Neural cell (in vitro differentiated cells): ENCODE measurements around the gene HRK. TPM values are rescaled to one million over a fixed set of nuclear protein-coding genes. Genes with fewer than 3 reads are reported as not detected.

Experiments used
- H2AFZ ChIP-seq: fragments of 200-600, 300-800 bp; sonication (generic), shearing (Covaris generic); 2 replicates; pipeline ENCODE4 v1.6.0; 2014; ENCODE audit warnings: low read depth, mild to moderate bottlenecking, antibody characterized with exemption, low read length, moderate library complexity
- H3F3A ChIP-seq: fragments of 200-600 bp; shearing (Covaris generic); 2 replicates; pipeline ENCODE4 v1.6.1; 2016; ENCODE audit warnings: mild to moderate bottlenecking, moderate library complexity, mixed read lengths, antibody characterized with exemption, low read length; ENCODE audit not compliant: insufficient read depth, poor library complexity, severe bottlenecking
- H3K27ac ChIP-seq: fragments of 200-600, 300-800 bp; sonication (generic), shearing (Covaris generic); 2 replicates; pipeline ENCODE4 v1.5.1; 2014; ENCODE audit warnings: mild to moderate bottlenecking, low read length, moderate library complexity
- H3K27me3 ChIP-seq: fragments of 300-800, 200-600 bp; sonication (generic), shearing (Covaris generic); 2 replicates; pipeline ENCODE4 v1.6.0; 2014; ENCODE audit warnings: mild to moderate bottlenecking, low read depth, low read length, moderate library complexity; ENCODE audit not compliant: insufficient read depth
- H3K36me3 ChIP-seq: fragments of 300-800, 200-600 bp; sonication (generic), shearing (Covaris generic); 2 replicates; pipeline ENCODE4 v1.5.1; 2014; ENCODE audit warnings: mild to moderate bottlenecking, antibody characterized with exemption, low read length, moderate library complexity; ENCODE audit not compliant: insufficient read depth
- H3K4me2 ChIP-seq: fragments of 300-800, 200-600 bp; sonication (generic), shearing (Covaris generic); 2 replicates; pipeline ENCODE4 v1.6.0; 2014; ENCODE audit warnings: mild to moderate bottlenecking, low read length
- H3K4me3 ChIP-seq: fragments of 300-800, 200-600 bp; sonication (generic), shearing (Covaris generic); 2 replicates; pipeline ENCODE4 v1.5.1; 2014; ENCODE audit warnings: mild to moderate bottlenecking, low read length, moderate library complexity
- H3K79me2 ChIP-seq: fragments of 200-600 bp; shearing (Covaris generic); replicated peaks from 2 replicates; pipeline ENCODE4 v1.6.0; 2014; ENCODE audit warnings: mild to moderate bottlenecking, low read length, moderate library complexity; ENCODE audit not compliant: insufficient read depth
- H3K9ac ChIP-seq: fragments of 300-800, 200-600 bp; sonication (generic), shearing (Covaris generic); 2 replicates; pipeline ENCODE4 v1.6.1; 2016; ENCODE audit warnings: mild to moderate bottlenecking, low read length, mixed read lengths
- H3K9me2 ChIP-seq: fragments of 200-600 bp; shearing (Covaris generic); 2 replicates; pipeline ENCODE4 v1.6.1; 2016; ENCODE audit warnings: mild to moderate bottlenecking, low read length, mixed read lengths; ENCODE audit not compliant: insufficient read depth
- H3K9me3 ChIP-seq: fragments of 200-600, 300-800 bp; sonication (generic), shearing (Covaris generic); 2 replicates; pipeline ENCODE4 v1.6.1; 2016; ENCODE audit warnings: mild to moderate bottlenecking, mixed run types, low read length, moderate library complexity, mixed read lengths
- H4K20me1 ChIP-seq: fragments of 200-600 bp; shearing (Covaris generic); 2 replicates; pipeline ENCODE4 v1.6.1; 2016; ENCODE audit warnings: mild to moderate bottlenecking, mixed run types; ENCODE audit not compliant: insufficient read depth
- EP300 ChIP-seq: fragments of 450-650 bp; conservative IDR thresholded peaks from 2 replicates; pipeline ENCODE4 v1.6.1; 2014; ENCODE audit warnings: antibody characterized with exemption, mild to moderate bottlenecking, moderate library complexity; ENCODE audit not compliant: poor library complexity, severe bottlenecking
- EZH2 ChIP-seq: fragments of 200-600, 300-800 bp; shearing (Covaris generic), sonication (generic); IDR thresholded peaks from 2 replicates; pipeline ENCODE4 v1.6.1; 2014; ENCODE audit warnings: antibody characterized with exemption, low read length, borderline replicate concordance, mild to moderate bottlenecking; ENCODE audit not compliant: insufficient read depth, poor library complexity, severe bottlenecking
- MXI1 ChIP-seq: fragments of 450-650 bp; conservative IDR thresholded peaks from 2 replicates; pipeline ENCODE4 v1.6.1; 2014; ENCODE audit warnings: antibody characterized with exemption, mild to moderate bottlenecking; ENCODE audit not compliant: poor library complexity, severe bottlenecking
- POLR2AphosphoS5 ChIP-seq: IDR thresholded peaks from 2 replicates; pipeline ENCODE4 v1.6.1; 2012
- RAD21 ChIP-seq: fragments of 450-650 bp; conservative IDR thresholded peaks from 2 replicates; pipeline ENCODE4 v1.6.1; 2014; ENCODE audit warnings: antibody characterized with exemption, mild to moderate bottlenecking, moderate library complexity
- SMC3 ChIP-seq: fragments of 450-650 bp; conservative IDR thresholded peaks from 2 replicates; pipeline ENCODE4 v1.6.1; 2014; ENCODE audit warnings: antibody characterized with exemption, mild to moderate bottlenecking, moderate library complexity; ENCODE audit not compliant: poor library complexity
- TAF1 ChIP-seq: IDR thresholded peaks from 2 replicates; pipeline ENCODE4 v1.6.1; 2012; ENCODE audit warnings: low read depth
- polyA plus RNA-seq: library from polyadenylated mRNA; depleted of rRNA; stranded (reverse); fragments of >200 nt; gene quantifications from 2 replicates; pipeline ENCODE4 v1.2.3, GENCODE V29; 2014
- TF ChIP-seq, protein P1 (sequence below): fragments of 450-650 bp; IDR thresholded peaks from 2 replicates; pipeline ENCODE4 v1.5.1; 2014; ENCODE audit warnings: antibody characterized with exemption, mild to moderate bottlenecking, moderate library complexity; ENCODE audit not compliant: poor library complexity, severe bottlenecking
- TF ChIP-seq, protein P2 (sequence below): IDR thresholded peaks from 2 replicates; pipeline ENCODE4 v1.6.1; 2012; ENCODE audit warnings: borderline replicate concordance

The HRK gene
- polyA plus RNA-seq, 1 donor from 2014 or later, result 1.4 TPM

- H4K20me1 ChIP-seq, result no peaks in the 10 kb centered on the region
- TF ChIP-seq POLR2AphosphoS5 (no peak), EZH2 (no peak), RAD21 (no peak), MXI1 (no peak), TAF1 (no peak), SMC3 (no peak), EP300 (no peak)
- TF ChIP-seq, protein P1, sequence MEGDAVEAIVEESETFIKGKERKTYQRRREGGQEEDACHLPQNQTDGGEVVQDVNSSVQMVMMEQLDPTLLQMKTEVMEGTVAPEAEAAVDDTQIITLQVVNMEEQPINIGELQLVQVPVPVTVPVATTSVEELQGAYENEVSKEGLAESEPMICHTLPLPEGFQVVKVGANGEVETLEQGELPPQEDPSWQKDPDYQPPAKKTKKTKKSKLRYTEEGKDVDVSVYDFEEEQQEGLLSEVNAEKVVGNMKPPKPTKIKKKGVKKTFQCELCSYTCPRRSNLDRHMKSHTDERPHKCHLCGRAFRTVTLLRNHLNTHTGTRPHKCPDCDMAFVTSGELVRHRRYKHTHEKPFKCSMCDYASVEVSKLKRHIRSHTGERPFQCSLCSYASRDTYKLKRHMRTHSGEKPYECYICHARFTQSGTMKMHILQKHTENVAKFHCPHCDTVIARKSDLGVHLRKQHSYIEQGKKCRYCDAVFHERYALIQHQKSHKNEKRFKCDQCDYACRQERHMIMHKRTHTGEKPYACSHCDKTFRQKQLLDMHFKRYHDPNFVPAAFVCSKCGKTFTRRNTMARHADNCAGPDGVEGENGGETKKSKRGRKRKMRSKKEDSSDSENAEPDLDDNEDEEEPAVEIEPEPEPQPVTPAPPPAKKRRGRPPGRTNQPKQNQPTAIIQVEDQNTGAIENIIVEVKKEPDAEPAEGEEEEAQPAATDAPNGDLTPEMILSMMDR, result no peak
- TF ChIP-seq, protein P2, sequence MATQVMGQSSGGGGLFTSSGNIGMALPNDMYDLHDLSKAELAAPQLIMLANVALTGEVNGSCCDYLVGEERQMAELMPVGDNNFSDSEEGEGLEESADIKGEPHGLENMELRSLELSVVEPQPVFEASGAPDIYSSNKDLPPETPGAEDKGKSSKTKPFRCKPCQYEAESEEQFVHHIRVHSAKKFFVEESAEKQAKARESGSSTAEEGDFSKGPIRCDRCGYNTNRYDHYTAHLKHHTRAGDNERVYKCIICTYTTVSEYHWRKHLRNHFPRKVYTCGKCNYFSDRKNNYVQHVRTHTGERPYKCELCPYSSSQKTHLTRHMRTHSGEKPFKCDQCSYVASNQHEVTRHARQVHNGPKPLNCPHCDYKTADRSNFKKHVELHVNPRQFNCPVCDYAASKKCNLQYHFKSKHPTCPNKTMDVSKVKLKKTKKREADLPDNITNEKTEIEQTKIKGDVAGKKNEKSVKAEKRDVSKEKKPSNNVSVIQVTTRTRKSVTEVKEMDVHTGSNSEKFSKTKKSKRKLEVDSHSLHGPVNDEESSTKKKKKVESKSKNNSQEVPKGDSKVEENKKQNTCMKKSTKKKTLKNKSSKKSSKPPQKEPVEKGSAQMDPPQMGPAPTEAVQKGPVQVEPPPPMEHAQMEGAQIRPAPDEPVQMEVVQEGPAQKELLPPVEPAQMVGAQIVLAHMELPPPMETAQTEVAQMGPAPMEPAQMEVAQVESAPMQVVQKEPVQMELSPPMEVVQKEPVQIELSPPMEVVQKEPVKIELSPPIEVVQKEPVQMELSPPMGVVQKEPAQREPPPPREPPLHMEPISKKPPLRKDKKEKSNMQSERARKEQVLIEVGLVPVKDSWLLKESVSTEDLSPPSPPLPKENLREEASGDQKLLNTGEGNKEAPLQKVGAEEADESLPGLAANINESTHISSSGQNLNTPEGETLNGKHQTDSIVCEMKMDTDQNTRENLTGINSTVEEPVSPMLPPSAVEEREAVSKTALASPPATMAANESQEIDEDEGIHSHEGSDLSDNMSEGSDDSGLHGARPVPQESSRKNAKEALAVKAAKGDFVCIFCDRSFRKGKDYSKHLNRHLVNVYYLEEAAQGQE, result no peak
- no peak overlapping the region for H3K9ac ChIP-seq
- no peaks in the 10 kb centered on the region for H3K27me3 ChIP-seq
- H3K9me2 ChIP-seq, result no peaks in the 10 kb centered on the region
- no peaks in the 10 kb centered on the region for H3K79me2 ChIP-seq
- H3K9me3 ChIP-seq, result no peaks in the 10 kb centered on the region
- H2AFZ ChIP-seq, result no peak overlapping the region
- no peak overlapping the region for H3K4me3 ChIP-seq
- no peak overlapping the region for H3K4me2 ChIP-seq
- H3K27ac ChIP-seq, result no peak overlapping the region
- H3K36me3 ChIP-seq, result peaks cover 2% of the 10 kb centered on the region
- no peaks in the 10 kb centered on the region for H3F3A ChIP-seq
These were observed 72.8 kb downstream of the HRK start for GRCh38 chr12:116808113-116809105.

GRCh38 chr12:116807546-116807945, 73.7 kb downstream of the HRK start:
- no peaks in the 10 kb centered on the region for H3K9me2 ChIP-seq
- H3K4me2 ChIP-seq, result no peak overlapping the region
- no peaks in the 10 kb centered on the region for H4K20me1 ChIP-seq
- no peaks in the 10 kb centered on the region for H3F3A ChIP-seq
- H3K36me3 ChIP-seq, result no peaks in the 10 kb centered on the region
- no peak for TF ChIP-seq POLR2AphosphoS5
- TF ChIP-seq SMC3, result no peak
- TF ChIP-seq, protein P1, result no peak
- TF ChIP-seq, protein P2, result no peak
- TF ChIP-seq EZH2, result no peak
- no peak for TF ChIP-seq RAD21
- TF ChIP-seq MXI1, result no peak
- H3K27me3 ChIP-seq, result no peaks in the 10 kb centered on the region
- H2AFZ ChIP-seq, result no peak overlapping the region
- H3K4me3 ChIP-seq, result no peak overlapping the region
- no peak overlapping the region for H3K9ac ChIP-seq
- H3K79me2 ChIP-seq, result no peaks in the 10 kb centered on the region
- no peak overlapping the region for H3K27ac ChIP-seq
- no peaks in the 10 kb centered on the region for H3K9me3 ChIP-seq
